ENCODE measurements around the gene SMIM5.

GRCh38 chr17:75676461-75676860, 43.2 kb downstream of the SMIM5 start:
- TF ChIP-seq CTCF (IDR thresholded peaks at IDR 0.05) (no peak), POLR2A (IDR thresholded peaks at IDR 0.05) (no peak)
